GM12878 (cell line): ENCODE measurements around the gene PPP2R5C. TPM values are rescaled to one million over a fixed set of nuclear protein-coding genes. Genes with fewer than 3 reads are reported as not detected.

Experiments used
- ATAC-seq: fragments of 200-7000 bp; cut with Tn5 transposase; 3 replicates; pipeline ENCODE4 v1.9.1; 2020; ENCODE audit warnings: mild to moderate bottlenecking, moderate library complexity
- BruUV-seq: library from RNA; stranded (reverse); fragments of 400-500 nt; replicated peaks from 2 replicates; lab custom pipeline; 2021; lab: Mats Ljungman, UMichigan
- CTCF ChIA-PET: fragments of 300-600 bp; sonication (Branson Sonifier 250); formaldehyde crosslinking; extraction: SDS; loops from one replicate; lab custom pipeline; 2021; ENCODE audit warnings: inconsistent platforms; lab: Yijun Ruan, JAX
- POLR2A ChIA-PET: fragments of 350-600 bp; formaldehyde crosslinking; extraction: SDS; loops from one replicate; lab custom pipeline; 2021; ENCODE audit warnings: inconsistent platforms; lab: Charles Lee
- RAD21 ChIA-PET: fragments of 300-600 bp; sonication (Branson Sonifier 250); formaldehyde crosslinking; loops from one replicate; lab custom pipeline; 2023; ENCODE audit warnings: antibody characterized with exemption; ENCODE audit not compliant: unreplicated experiment; lab: Charles Lee
- SMC1A ChIA-PET: fragments of 300-600 bp; sonication (Branson Sonifier 250); formaldehyde crosslinking; loops from one replicate; lab custom pipeline; 2023; ENCODE audit not compliant: unreplicated experiment, uncharacterized antibody; lab: Charles Lee
- DNase-seq: peaks from one replicate; pipeline ENCODE4 v3.0.0-alpha.2; 2011; ENCODE audit warnings: low read depth, low spot score
- FAIRE-seq: peaks from 3 replicates; lab custom pipeline; 2011; peaks lifted over from hg19 to GRCh38; lab: Jason Lieb, UNC
- H2AFZ ChIP-seq: 2 replicates; pipeline ENCODE4 v1.6.0; 2011; ENCODE audit warnings: low read depth, low read length, control low read depth; ENCODE audit not compliant: control insufficient read depth
- H3K27ac ChIP-seq: 2 replicates; pipeline ENCODE4 v1.5.1; 2011; ENCODE audit warnings: control low read depth; ENCODE audit not compliant: control insufficient read depth, insufficient read depth
- H3K27me3 ChIP-seq, 2 experiments: replicated peaks in 1 of 2; 2 replicates each; pipeline versions ENCODE4 v1.6.0 to v1.6.1; 2011; ENCODE audit warnings: low read length in 1 of 2; ENCODE audit not compliant: control insufficient read depth in 2 of 2, insufficient read depth in 2 of 2
- H3K36me3 ChIP-seq, 2 experiments: 2 replicates each; pipeline ENCODE4 v1.5.1; 2011; ENCODE audit warnings: low read length in 1 of 2; ENCODE audit not compliant: control insufficient read depth in 2 of 2, insufficient read depth in 2 of 2
- H3K4me1 ChIP-seq: 2 replicates; pipeline ENCODE4 v1.6.1; 2011; ENCODE audit warnings: mild to moderate bottlenecking, low read length, moderate library complexity, mixed read lengths; ENCODE audit not compliant: control insufficient read depth, insufficient read depth
- H3K4me2 ChIP-seq: 2 replicates; pipeline ENCODE4 v1.6.0; 2011; ENCODE audit warnings: control low read depth; ENCODE audit not compliant: control insufficient read depth, insufficient read depth
- H3K4me3 ChIP-seq: fragments of 200-600 bp; sonication (generic); 2 replicates; pipeline ENCODE4 v1.5.1; 2016
- H3K79me2 ChIP-seq: 2 replicates; pipeline ENCODE4 v1.6.0; 2011; ENCODE audit warnings: low read length; ENCODE audit not compliant: control insufficient read depth, insufficient read depth
- H3K9ac ChIP-seq: 2 replicates; pipeline ENCODE4 v1.8.0; 2011; ENCODE audit warnings: low read length, control low read depth, mixed read lengths; ENCODE audit not compliant: control insufficient read depth, insufficient read depth
- H3K9me3 ChIP-seq: replicated peaks from 3 replicates; pipeline ENCODE4 v1.5.1; 2011; ENCODE audit warnings: mild to moderate bottlenecking, low read length; ENCODE audit not compliant: control insufficient read depth, insufficient read depth
- H4K20me1 ChIP-seq: 2 replicates; pipeline ENCODE4 v1.6.0; 2011; ENCODE audit not compliant: control insufficient read depth, insufficient read depth
- ASH2L ChIP-seq: fragments of 300-600, 200-600 bp; sonication (generic); IDR thresholded peaks from 2 replicates; pipeline ENCODE4 v1.6.1; 2017; ENCODE audit warnings: low read depth, mild to moderate bottlenecking, borderline replicate concordance
- KDM1A ChIP-seq: fragments of 200-600 bp; sonication (generic); IDR thresholded peaks from 2 replicates; pipeline ENCODE4 v1.6.1; 2016; ENCODE audit warnings: borderline replicate concordance
- LARP7 ChIP-seq: fragments of 450-650 bp; IDR thresholded peaks from 2 replicates; pipeline ENCODE4 v1.6.1; 2017; ENCODE audit warnings: mild to moderate bottlenecking
- MEF2A ChIP-seq: IDR thresholded peaks from 2 replicates; pipeline ENCODE4 v1.6.1; 2011; ENCODE audit warnings: low read depth, mild to moderate bottlenecking, low read length, moderate library complexity; ENCODE audit not compliant: insufficient read depth
- MEF2B ChIP-seq: fragments of 450-650 bp; IDR thresholded peaks from 2 replicates; pipeline ENCODE4 v1.6.1; 2018; ENCODE audit warnings: mild to moderate bottlenecking, moderate library complexity; ENCODE audit not compliant: partially characterized antibody, poor library complexity, severe bottlenecking
- MTA2 ChIP-seq: fragments of 450-650 bp; IDR thresholded peaks from 2 replicates; pipeline ENCODE4 v1.6.1; 2016; ENCODE audit warnings: low read depth, mild to moderate bottlenecking, moderate library complexity
- NR2C1 ChIP-seq: fragments of 450-650 bp; IDR thresholded peaks from 2 replicates; pipeline ENCODE4 v1.6.1; 2017; ENCODE audit warnings: antibody characterized with exemption, mild to moderate bottlenecking, moderate library complexity
- NR2C2 ChIP-seq: IDR thresholded peaks from 2 replicates; pipeline ENCODE4 v1.6.1; 2011; ENCODE audit warnings: borderline replicate concordance, low read depth; ENCODE audit not compliant: control insufficient read depth, insufficient read length
- TARDBP ChIP-seq: IDR thresholded peaks from 2 replicates; pipeline ENCODE4 v1.6.1; 2016; ENCODE audit warnings: borderline replicate concordance
- WGBS: methylation state at CpG from one replicate; pipeline ENCODE4 v1.1.6; 2016; ENCODE audit warnings: low lambda C conversion rate; ENCODE audit not compliant: insufficient replicate concordance, insufficient coverage; ENCODE audit errors: missing lambda C conversion rate; 5-methylcytosine and 5-hydroxymethylcytosine counted together
- in situ Hi-C: fragments of 300-500 bp; cut with MboI; formaldehyde crosslinking; loops from 9 replicates; pipeline ENCODE4 v1.14.3; 2018; ENCODE audit warnings: mixed read lengths
- intact Hi-C: fragments of 100-400 bp; cut with micrococcal nuclease; formaldehyde crosslinking; loops from one replicate; pipeline ENCODE4 v1.14.2; 2022; ENCODE audit not compliant: unreplicated experiment
- polyA plus RNA-seq, 11 experiments: library from polyadenylated mRNA; depleted of rRNA in 4 of 11; unstranded in 6 of 11; stranded (reverse) in 5 of 11; fragments of >200 nt; fragmentation: Nextera tagmentation in 4 of 11; fragmentation: Illumina TruSeq in 1 of 11; extraction: Ambion mirVana in 4 of 11; extraction: Trizol in 1 of 11; gene quantifications; 1 replicate in 1 of 11; 2 replicates in 10 of 11; pipeline versions ENCODE4 v1.2.1 to v1.2.3, GENCODE V29; 2011 to 2016; ENCODE audit warnings: inconsistent platforms in 2 of 11, missing spikeins in 2 of 11, low read depth in 1 of 11
- total RNA-seq, 4 experiments: library from RNA; depleted of rRNA in 3 of 4; stranded (reverse); fragments of >200 nt in 3 of 4; fragmentation: Illumina TruSeq in 1 of 4; extraction: Trizol in 1 of 4; gene quantifications; 2 replicates each; pipeline versions ENCODE4 v1.2.1 to v1.2.3, GENCODE V29; 2013 to 2021
- TF ChIP-seq, protein P1 (sequence below): IDR thresholded peaks from 2 replicates; pipeline ENCODE4 v1.6.1; 2012; ENCODE audit warnings: low read depth, low read length, improper control_type of control experiment
- TF ChIP-seq, protein P2 (sequence below): fragments of 150-350 bp; IDR thresholded peaks from 2 replicates; pipeline ENCODE4 v1.6.1; 2016; ENCODE audit warnings: low read depth, low read length
- TF ChIP-seq, protein P3 (sequence below): IDR thresholded peaks from 2 replicates; pipeline ENCODE4 v1.6.1; 2012; ENCODE audit warnings: low read length, inconsistent platforms

The PPP2R5C gene
- total and polyA plus RNA-seq, 10 of the 15 experiments (the other 5 are each of a cell fraction or from before 2014, with no cell fraction given) = 106 to 199 (median 144) TPM

DNA sequence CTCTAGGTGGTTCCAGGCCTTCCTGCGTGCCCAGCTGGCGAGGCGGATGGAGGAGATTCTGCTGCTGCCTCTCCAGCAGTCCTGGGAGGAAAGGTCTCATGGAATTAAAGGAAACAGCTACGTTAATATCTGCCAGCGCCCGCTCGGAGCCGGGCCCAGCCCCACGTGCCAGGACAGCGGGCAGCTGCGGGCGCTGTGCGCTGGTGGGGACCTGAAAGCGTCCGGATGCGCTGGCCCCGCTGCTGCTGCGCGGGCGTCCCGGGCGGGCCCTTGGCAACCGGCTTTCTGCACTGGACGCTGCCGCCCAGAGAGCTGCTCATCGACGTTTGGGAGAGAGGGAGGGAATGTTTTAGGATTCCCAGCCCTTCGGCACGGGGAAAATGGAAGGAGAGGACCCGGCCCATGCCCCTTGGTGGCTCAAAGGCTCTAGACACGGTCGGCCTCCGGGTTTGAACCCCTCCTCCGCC lies 194.2 kb downstream of the PPP2R5C start:
- H3K27me3 ChIP-seq = no peaks in the 10 kb centered on the region
- ATAC-seq (no peak), FAIRE-seq (no peak), DNase-seq (no peak)
- H3K4me2 ChIP-seq = no peak overlapping the region
- H4K20me1 ChIP-seq = no peaks in the 10 kb centered on the region
- no peaks in the 10 kb centered on the region for H3K4me1 ChIP-seq
- H3K4me3 ChIP-seq = no peak overlapping the region
- in situ Hi-C loops = no loop called here
- CTCF ChIA-PET = interaction anchor here (1.0 to 10.0 kb wide), 2 partner anchors 111 to 186 kb away, joined by 4 to 80 read pairs; no protein-coding TSS in a partner anchor
- no peaks in the 10 kb centered on the region for H3K36me3 ChIP-seq
- POLR2A ChIA-PET = no interaction called here
- no peaks in the 10 kb centered on the region for H3K79me2 ChIP-seq
- intact Hi-C loops = no loop called here
- SMC1A ChIA-PET = no interaction called here
- H2AFZ ChIP-seq = no peak overlapping the region
- H3K9me3 ChIP-seq = no peaks in the 10 kb centered on the region
- RAD21 ChIA-PET = interaction anchor here (1.0 to 1.6 kb wide), 3 partner anchors 112 to 249 kb away, joined by 3 to 6 read pairs (median 4); no protein-coding TSS in a partner anchor
- no peak for TF ChIP-seq KDM1A
- no peak for TF ChIP-seq MEF2B
- TF ChIP-seq, protein P1, sequence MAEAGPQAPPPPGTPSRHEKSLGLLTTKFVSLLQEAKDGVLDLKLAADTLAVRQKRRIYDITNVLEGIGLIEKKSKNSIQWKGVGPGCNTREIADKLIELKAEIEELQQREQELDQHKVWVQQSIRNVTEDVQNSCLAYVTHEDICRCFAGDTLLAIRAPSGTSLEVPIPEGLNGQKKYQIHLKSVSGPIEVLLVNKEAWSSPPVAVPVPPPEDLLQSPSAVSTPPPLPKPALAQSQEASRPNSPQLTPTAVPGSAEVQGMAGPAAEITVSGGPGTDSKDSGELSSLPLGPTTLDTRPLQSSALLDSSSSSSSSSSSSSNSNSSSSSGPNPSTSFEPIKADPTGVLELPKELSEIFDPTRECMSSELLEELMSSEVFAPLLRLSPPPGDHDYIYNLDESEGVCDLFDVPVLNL = no peak
- no peak for TF ChIP-seq TARDBP
- TF ChIP-seq, protein P2, sequence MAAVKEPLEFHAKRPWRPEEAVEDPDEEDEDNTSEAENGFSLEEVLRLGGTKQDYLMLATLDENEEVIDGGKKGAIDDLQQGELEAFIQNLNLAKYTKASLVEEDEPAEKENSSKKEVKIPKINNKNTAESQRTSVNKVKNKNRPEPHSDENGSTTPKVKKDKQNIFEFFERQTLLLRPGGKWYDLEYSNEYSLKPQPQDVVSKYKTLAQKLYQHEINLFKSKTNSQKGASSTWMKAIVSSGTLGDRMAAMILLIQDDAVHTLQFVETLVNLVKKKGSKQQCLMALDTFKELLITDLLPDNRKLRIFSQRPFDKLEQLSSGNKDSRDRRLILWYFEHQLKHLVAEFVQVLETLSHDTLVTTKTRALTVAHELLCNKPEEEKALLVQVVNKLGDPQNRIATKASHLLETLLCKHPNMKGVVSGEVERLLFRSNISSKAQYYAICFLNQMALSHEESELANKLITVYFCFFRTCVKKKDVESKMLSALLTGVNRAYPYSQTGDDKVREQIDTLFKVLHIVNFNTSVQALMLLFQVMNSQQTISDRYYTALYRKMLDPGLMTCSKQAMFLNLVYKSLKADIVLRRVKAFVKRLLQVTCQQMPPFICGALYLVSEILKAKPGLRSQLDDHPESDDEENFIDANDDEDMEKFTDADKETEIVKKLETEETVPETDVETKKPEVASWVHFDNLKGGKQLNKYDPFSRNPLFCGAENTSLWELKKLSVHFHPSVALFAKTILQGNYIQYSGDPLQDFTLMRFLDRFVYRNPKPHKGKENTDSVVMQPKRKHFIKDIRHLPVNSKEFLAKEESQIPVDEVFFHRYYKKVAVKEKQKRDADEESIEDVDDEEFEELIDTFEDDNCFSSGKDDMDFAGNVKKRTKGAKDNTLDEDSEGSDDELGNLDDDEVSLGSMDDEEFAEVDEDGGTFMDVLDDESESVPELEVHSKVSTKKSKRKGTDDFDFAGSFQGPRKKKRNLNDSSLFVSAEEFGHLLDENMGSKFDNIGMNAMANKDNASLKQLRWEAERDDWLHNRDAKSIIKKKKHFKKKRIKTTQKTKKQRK = no peak
- TF ChIP-seq, protein P3, sequence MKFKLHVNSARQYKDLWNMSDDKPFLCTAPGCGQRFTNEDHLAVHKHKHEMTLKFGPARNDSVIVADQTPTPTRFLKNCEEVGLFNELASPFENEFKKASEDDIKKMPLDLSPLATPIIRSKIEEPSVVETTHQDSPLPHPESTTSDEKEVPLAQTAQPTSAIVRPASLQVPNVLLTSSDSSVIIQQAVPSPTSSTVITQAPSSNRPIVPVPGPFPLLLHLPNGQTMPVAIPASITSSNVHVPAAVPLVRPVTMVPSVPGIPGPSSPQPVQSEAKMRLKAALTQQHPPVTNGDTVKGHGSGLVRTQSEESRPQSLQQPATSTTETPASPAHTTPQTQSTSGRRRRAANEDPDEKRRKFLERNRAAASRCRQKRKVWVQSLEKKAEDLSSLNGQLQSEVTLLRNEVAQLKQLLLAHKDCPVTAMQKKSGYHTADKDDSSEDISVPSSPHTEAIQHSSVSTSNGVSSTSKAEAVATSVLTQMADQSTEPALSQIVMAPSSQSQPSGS = no peak
- TF ChIP-seq NR2C1 = no peak
- no peak for TF ChIP-seq LARP7
- no peak for TF ChIP-seq MEF2A
- TF ChIP-seq NR2C2 = no peak
- TF ChIP-seq MTA2 = no peak
- TF ChIP-seq ASH2L = no peak
- H3K9ac ChIP-seq = no peak overlapping the region
- 75% methylated on average over 23 of the region's 34 CpGs for WGBS
- no peak overlapping the region for H3K27ac ChIP-seq
- no TSS peak for BruUV-seq
